Activated naive CD4-positive, alpha-beta T cell treated with anti-CD3 and anti-CD28 coated beads for 36 hours (primary cell): ENCODE data around the gene NEK7. TPM values are rescaled to one million over a fixed set of nuclear protein-coding genes. Genes with fewer than 3 reads are reported as not detected.
"Not testable (repeated sequence)": the region's sequence is repeated elsewhere in the genome, so short reads cannot be mapped to it uniquely, and the experiment has no call there.

ENCODE experiments used
- CTCF ChIA-PET: fragments of 350-600 bp; sonication (Branson Sonifier 250); formaldehyde crosslinking; loops from one replicate; lab custom pipeline; 2021; ENCODE audit warnings: antibody characterized with exemption; lab: Charles Lee
- DNase-seq: peaks from one replicate; pipeline ENCODE4 v3.0.0-alpha.2; 2020
- H3K27ac Mint-ChIP-seq: one replicate; pipeline ENCODE4 v1.8.0; 2021; ENCODE audit warnings: mild to moderate bottlenecking, mixed read lengths
- H3K27me3 Mint-ChIP-seq: one replicate; pipeline ENCODE4 v1.8.0; 2021; ENCODE audit warnings: low read depth, mixed read lengths
- H3K36me3 Mint-ChIP-seq: one replicate; pipeline ENCODE4 v1.8.0; 2021; ENCODE audit warnings: low read depth, mixed read lengths
- H3K4me1 Mint-ChIP-seq: one replicate; pipeline ENCODE4 v1.8.0; 2021; ENCODE audit warnings: low read depth, mixed read lengths
- H3K4me3 Mint-ChIP-seq: one replicate; pipeline ENCODE4 v1.8.0; 2021; ENCODE audit warnings: mild to moderate bottlenecking, moderate library complexity, mixed read lengths
- H3K9me3 Mint-ChIP-seq: one replicate; pipeline ENCODE4 v1.8.0; 2021; ENCODE audit warnings: mixed read lengths
- intact Hi-C: fragments of 100-400 bp; cut with micrococcal nuclease; formaldehyde crosslinking; loops from one replicate; pipeline ENCODE4 v1.15.1; 2023
- total RNA-seq, 2 experiments: library from RNA; stranded (reverse); gene quantifications; one replicate each; pipeline ENCODE4 v1.2.3, GENCODE V29; 2021

Gene NEK7
- total RNA-seq, 2 experiments from 2014 or later = 45.6 to 49.7 TPM

DNA sequence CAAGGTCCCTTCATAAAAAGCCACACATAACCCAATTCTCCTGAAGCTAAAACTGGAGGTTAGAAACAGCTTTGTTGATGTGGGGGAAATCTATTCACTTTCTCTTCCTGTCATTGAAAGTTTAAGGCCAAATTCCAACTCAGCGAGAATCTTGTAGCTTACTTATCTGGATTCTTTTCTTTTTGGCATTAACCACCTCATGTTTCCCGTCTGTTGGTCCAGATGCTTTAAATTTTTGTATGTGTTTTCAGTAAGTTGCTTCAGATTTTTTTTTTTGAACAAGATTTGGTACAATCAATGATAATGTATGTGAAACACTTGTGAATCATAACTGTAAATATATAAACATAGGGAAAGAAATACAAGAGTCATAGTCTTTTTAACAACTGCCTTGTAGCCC is 33.7 kb upstream of the NEK7 start:
- Mint-ChIP-seq H3K9me3 (no peaks in the 10 kb centered on the region), H3K27ac (no peak overlapping the region), H3K27me3 (no peaks in the 10 kb centered on the region), H3K36me3 (no peaks in the 10 kb centered on the region), H3K4me3 (no peak overlapping the region), H3K4me1 (peaks cover 5% of the 10 kb centered on the region)
- CTCF ChIA-PET = interaction anchor here (0.7 kb wide), 1 partner anchor 44 kb away, joined by 4 read pairs; no protein-coding TSS in a partner anchor
- intact Hi-C loops = no loop called here
- DNase-seq = no peak

DNA sequence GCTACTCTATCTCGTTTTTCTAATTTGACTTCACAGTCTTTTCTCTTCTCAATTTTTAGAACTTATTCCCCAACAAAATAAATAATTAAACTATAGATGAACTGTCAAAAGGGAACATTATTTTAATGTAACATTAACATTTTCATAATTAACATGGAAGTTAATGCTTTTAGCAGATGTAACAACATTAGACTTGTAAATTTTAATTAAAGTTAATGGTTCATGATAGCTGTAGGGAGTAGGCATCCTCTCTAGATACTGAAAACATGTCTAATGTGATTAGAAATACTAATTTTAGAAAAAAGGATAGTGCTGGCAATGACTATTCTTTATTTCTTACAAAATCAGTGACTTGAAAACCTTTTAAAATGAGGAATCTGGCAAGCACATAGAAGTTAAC is 32.1 kb upstream of the NEK7 start:
- peaks cover 10% of the 10 kb centered on the region for H3K4me1 Mint-ChIP-seq
- H3K27ac Mint-ChIP-seq = no peak overlapping the region
- H3K27me3 Mint-ChIP-seq = no peaks in the 10 kb centered on the region
- no peak overlapping the region for H3K4me3 Mint-ChIP-seq
- DNase-seq = no peak
- intact Hi-C loops = no loop called here
- H3K36me3 Mint-ChIP-seq = no peaks in the 10 kb centered on the region
- no peaks in the 10 kb centered on the region for H3K9me3 Mint-ChIP-seq
- CTCF ChIA-PET = no interaction called here

DNA sequence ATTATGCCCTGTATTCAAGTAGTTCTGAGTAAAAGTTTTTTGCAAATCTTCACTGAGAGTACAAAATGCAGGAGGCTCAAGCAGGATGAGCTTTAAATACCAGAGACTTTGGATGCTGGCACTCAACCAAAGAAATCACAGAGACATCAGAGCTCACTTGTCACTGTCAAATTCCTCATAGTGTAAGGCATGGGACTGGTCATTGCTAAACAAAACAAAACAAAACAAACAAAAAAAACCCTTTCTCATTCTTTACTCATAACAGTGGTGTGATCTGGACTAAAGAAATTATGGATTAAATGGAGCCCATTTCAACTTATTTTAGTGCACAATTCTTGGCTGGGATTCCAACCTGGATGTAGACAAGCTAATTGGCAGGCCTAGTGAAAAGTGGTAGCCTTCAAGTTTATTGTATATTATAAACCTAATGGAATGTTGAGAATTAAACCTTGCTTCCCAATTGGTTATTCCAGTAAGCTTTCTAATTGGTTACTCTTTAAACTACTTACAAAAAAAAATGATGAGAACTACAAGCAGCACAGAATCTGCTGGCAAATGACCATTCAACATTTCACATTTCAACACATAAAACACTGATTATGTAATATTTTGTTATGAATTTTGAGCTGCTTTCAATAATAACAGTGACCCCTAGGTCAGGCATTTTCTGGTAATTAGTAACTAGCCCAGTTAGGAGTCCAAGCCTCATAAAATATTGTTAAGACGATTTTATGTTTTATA is 30.6 kb upstream of the NEK7 start:
- Mint-ChIP-seq H3K9me3 (peaks cover under 1% of the 10 kb centered on the region), H3K27ac (no peak overlapping the region), H3K27me3 (no peaks in the 10 kb centered on the region), H3K4me1 (peaks cover 10% of the 10 kb centered on the region), H3K4me3 (no peak overlapping the region), H3K36me3 (no peaks in the 10 kb centered on the region)
- intact Hi-C loops = no loop called here
- CTCF ChIA-PET = interaction anchor here (0.7 to 1.0 kb wide), 2 partner anchors 232 to 1387 kb away, joined by 3 to 4 read pairs; no protein-coding TSS in a partner anchor
- DNase-seq = no peak

DNA sequence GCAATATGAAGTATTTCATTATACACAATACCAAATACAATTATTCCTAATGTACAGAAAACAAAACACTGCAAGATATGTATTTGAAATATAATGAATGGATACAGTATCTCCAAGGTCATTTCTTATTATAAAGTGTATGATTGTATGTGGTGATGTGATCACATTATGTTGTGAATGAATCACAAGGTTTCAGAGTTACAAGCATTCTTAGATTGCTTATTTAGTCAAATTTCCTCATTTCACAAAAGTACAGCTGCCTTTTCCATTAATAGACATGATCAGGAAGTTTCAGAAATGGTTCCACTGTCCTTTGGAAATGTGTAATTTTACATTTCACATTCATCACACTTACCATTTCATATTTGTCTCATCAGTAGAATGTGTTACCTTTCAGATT is 28.3 kb upstream of the NEK7 start:
- H3K36me3 Mint-ChIP-seq = no peaks in the 10 kb centered on the region
- H3K9me3 Mint-ChIP-seq = peaks cover 2% of the 10 kb centered on the region
- no peak overlapping the region for H3K27ac Mint-ChIP-seq
- H3K4me3 Mint-ChIP-seq = no peak overlapping the region
- no peak for DNase-seq
- CTCF ChIA-PET = interaction anchor here (0.6 to 1.2 kb wide), 2 partner anchors 28 to 150 kb away, joined by 3 to 6 read pairs; no protein-coding TSS in a partner anchor
- intact Hi-C loops = loop anchor here (2.0 kb wide), 1 partner anchor 16 kb away; no protein-coding TSS in a partner anchor
- no peaks in the 10 kb centered on the region for H3K27me3 Mint-ChIP-seq
- peaks cover 10% of the 10 kb centered on the region for H3K4me1 Mint-ChIP-seq

DNA sequence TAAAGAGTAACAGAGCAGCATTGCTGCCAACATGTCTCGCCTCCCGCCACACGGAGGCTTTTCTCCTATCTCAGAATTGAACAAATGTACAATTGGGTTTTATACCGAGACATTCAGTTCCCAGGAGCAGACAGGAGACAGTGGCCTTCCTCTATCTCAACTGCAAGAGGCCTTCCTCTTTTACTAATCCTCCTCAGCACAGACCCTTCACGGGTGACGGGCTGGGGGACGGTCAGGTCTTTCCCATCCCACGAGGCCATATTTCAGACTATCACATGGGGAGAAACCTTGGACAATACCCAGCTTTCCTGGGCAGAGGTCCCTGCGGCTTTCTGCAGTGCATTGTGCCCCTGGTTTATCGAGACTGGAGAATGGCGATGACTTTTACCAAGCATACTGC is 26.7 kb upstream of the NEK7 start:
- H3K4me3 Mint-ChIP-seq, DNase-seq, H3K27ac Mint-ChIP-seq, H3K9me3 Mint-ChIP-seq, H3K36me3 Mint-ChIP-seq, intact Hi-C loops, H3K27me3 Mint-ChIP-seq: not testable (repeated sequence)
- CTCF ChIA-PET = interaction anchor here (1.2 kb wide), 1 partner anchor 26 kb away, joined by 6 read pairs; no protein-coding TSS in a partner anchor
- H3K4me1 Mint-ChIP-seq = peaks cover 15% of the 10 kb centered on the region

DNA sequence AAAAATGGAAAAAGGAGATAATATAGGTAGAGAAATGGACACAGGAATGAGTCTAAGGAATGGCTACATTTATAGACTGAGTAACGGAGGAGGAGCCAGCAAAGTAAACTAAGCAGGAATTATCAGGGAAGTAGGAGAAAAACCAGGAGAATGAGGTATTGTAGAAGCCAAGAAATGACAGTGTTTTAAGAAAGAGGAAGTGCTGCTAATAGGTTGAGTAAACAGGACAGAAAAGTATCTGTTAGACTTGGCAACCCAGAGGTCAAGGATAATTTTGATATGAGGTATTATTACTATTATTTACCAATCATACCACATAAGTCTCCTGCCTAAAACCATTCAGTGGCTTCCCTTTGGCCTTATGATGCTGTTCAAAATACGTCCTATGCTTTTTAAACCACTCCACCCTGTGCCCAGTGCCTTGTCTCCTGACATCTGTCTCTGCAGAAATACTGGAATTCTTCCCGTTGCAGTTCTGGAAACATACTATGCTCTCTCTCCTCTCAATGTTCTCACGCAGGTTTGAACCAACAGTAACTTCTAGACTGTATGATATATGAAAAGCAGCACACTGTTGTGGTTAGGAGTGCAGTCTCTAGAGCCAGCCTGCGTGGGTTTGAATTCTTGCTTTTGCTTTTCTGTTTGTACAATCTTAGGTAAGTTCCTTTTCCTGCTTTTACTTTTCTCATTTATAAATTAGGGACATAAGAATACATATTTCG is 24.6 kb upstream of the NEK7 start:
- intact Hi-C loops = no loop called here
- Mint-ChIP-seq H3K36me3 (no peaks in the 10 kb centered on the region), H3K9me3 (peaks cover 5% of the 10 kb centered on the region), H3K27me3 (no peaks in the 10 kb centered on the region), H3K4me3 (no peak overlapping the region), H3K4me1 (peaks cover 15% of the 10 kb centered on the region), H3K27ac (no peak overlapping the region)
- CTCF ChIA-PET = no interaction called here
- DNase-seq = no peak

DNA sequence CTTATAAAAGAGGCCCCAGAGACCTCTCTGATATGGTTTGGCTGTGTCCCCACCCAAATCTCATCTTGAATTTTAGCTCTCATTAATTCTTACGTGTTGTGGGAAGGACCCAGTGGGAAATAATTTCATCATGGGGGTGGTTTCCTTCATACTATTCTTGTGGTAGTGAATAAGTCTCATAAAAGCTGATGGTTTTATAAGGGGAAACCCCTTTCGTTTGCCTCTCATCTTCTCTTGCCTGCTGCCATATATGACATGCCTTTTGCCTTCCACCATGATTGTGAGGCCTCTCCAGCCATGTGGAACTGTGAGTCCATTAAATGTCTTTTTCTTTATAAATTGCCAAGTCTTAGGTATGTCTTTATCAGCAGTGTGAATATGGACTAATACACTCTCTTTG is 22.5 kb upstream of the NEK7 start:
- H3K27ac Mint-ChIP-seq = no peak overlapping the region
- H3K27me3 Mint-ChIP-seq = no peaks in the 10 kb centered on the region
- no peak overlapping the region for H3K4me3 Mint-ChIP-seq
- H3K4me1 Mint-ChIP-seq = peaks cover 5% of the 10 kb centered on the region
- DNase-seq = no peak
- H3K9me3 Mint-ChIP-seq = peaks cover 5% of the 10 kb centered on the region
- no peaks in the 10 kb centered on the region for H3K36me3 Mint-ChIP-seq
- CTCF ChIA-PET = no interaction called here
- intact Hi-C loops = no loop called here

DNA sequence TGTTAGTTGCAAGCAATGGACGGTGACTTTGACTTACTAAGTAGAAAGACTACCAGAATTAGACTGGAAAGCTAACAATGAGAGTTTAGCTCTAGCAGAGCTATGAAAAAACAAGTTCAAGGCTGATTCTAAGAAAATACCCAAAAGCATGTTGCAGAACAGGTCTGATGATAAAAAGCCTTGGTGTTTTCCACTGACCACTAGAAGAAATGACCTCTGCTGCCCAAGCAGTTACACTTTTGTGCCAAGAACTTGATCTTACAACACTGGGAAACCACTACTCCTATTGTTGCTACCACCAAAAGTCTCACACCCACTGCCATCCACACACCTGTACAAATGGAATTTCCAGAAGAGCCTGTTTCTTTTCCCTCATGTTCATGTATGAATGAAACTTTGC is 21.4 kb upstream of the NEK7 start:
- intact Hi-C loops = no loop called here
- CTCF ChIA-PET = no interaction called here
- no peaks in the 10 kb centered on the region for H3K36me3 Mint-ChIP-seq

DNA sequence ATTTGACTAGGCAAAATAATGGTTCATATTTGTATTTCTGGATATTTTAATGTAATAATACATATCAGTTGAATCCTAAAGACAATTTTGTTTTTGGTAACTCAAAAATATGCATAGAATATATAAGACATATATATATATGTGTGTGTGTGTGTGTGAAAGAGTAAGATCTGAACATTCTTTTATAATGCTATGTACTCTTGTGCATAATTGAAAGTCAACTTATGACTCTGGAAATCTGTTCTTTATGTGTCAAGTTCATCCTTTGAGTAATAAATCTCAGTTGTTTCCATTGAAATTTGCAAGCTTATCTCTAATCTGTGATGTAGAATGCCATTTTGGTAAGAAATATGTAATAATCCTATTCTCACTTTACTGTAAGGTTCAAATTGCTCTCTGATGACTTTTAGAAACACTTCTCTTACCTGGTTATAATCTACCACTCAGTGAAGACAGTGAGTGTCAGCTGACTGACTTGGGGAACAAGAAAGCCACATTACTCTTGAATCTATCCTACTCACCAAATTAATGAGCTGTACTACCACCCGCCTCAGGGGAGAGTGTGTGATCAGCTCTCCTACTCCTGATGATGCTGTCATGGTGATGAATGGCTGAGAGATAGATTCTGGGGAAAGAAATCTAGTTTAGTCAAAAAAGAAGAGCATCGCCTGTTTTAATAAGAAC is 15.0 kb upstream of the NEK7 start:
- intact Hi-C loops = no loop called here
- H3K27ac Mint-ChIP-seq = no peak overlapping the region
- CTCF ChIA-PET = interaction anchor here (0.6 kb wide), 1 partner anchor 92 kb away, joined by 6 read pairs; no protein-coding TSS in a partner anchor
- no peaks in the 10 kb centered on the region for H3K27me3 Mint-ChIP-seq
- H3K4me3 Mint-ChIP-seq = no peak overlapping the region
- DNase-seq = no peak
- H3K4me1 Mint-ChIP-seq = peaks cover 4% of the 10 kb centered on the region
- no peaks in the 10 kb centered on the region for H3K9me3 Mint-ChIP-seq
- H3K36me3 Mint-ChIP-seq = no peaks in the 10 kb centered on the region

More for the DNA sequence above, 21.4 kb upstream of the NEK7 start:
- no peak overlapping the region for H3K4me3 Mint-ChIP-seq
- no peak for DNase-seq
- no peak overlapping the region for H3K27ac Mint-ChIP-seq
- H3K27me3 Mint-ChIP-seq = no peaks in the 10 kb centered on the region
- peaks cover 5% of the 10 kb centered on the region for H3K9me3 Mint-ChIP-seq
- H3K4me1 Mint-ChIP-seq = peaks cover 5% of the 10 kb centered on the region

DNA sequence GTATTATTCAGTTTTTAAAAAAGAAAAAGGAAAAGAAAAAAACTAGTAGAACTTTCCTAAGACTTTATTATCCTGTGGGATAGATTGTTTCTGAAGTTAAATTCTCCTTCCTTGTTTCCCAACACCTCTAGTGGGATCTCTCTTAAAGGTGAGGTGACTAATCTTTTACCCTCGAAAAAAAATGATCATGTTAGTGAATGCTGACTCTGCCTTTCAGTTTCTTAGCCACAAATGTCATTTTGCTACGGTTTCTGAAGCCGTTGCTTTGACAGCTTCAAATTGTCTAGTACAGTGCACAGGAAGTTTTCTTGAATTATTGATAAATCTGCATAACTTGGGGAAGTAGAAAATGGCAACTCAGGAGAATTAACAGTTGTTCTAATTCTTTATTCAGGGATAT is 13.0 kb upstream of the NEK7 start:
- Mint-ChIP-seq H3K4me1 (peaks cover 4% of the 10 kb centered on the region), H3K27ac (no peak overlapping the region), H3K9me3 (no peaks in the 10 kb centered on the region), H3K36me3 (no peaks in the 10 kb centered on the region), H3K27me3 (no peaks in the 10 kb centered on the region), H3K4me3 (no peak overlapping the region)
- intact Hi-C loops = loop anchor here (2.0 kb wide), 1 partner anchor 15 kb away; no protein-coding TSS in a partner anchor
- no peak for DNase-seq
- CTCF ChIA-PET = no interaction called here

DNA sequence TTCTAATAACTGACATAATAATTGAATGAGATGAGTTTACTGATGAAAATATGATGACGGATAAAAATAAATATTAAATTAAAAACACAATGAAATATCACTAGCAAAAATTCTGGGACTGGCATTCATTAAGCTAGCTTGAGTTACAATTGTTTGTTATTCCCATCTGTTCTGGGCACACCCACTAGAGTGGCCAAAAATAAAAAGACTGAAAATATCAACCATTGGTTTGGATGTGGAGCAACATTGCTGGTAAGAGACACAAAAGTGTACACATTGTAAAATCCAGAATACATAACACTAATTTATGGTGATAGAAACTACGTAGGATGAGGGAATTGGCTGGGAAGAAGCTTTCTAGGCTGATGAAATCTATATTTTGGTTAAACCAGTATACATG is 9.6 kb upstream of the NEK7 start:
- peaks cover 4% of the 10 kb centered on the region for H3K4me1 Mint-ChIP-seq
- CTCF ChIA-PET = interaction anchor here (0.8 kb wide), 1 partner anchor 9 kb away, joined by 4 read pairs; the partner anchor contains the start of gene NEK7
- H3K27ac Mint-ChIP-seq = no peak overlapping the region
- no peaks in the 10 kb centered on the region for H3K9me3 Mint-ChIP-seq
- intact Hi-C loops = no loop called here
- DNase-seq = no peak
- no peaks in the 10 kb centered on the region for H3K36me3 Mint-ChIP-seq
- H3K4me3 Mint-ChIP-seq = no peak overlapping the region
- H3K27me3 Mint-ChIP-seq = no peaks in the 10 kb centered on the region

DNA sequence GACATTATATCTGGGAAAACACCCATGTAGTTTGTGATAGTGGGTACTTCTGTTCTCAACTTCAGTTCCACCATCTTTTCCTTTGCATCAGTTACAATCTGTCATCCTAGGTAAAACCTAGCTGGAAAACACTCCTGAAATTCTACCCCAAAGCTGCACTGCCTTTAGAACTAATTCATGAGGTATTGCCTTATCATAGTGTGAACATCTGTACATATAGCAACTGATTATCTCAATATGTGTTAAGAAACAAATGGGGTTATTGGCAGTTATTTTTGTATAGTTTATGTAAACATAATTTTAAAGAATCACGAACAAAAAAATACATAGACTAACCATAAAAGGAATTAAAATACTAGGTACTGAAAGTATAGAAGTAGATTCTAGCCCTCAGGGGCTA is 6.4 kb upstream of the NEK7 start:
- no peaks in the 10 kb centered on the region for H3K27me3 Mint-ChIP-seq
- CTCF ChIA-PET = no interaction called here

More for the DNA sequence above, 6.4 kb upstream of the NEK7 start:
- no peak overlapping the region for H3K4me3 Mint-ChIP-seq
- no peaks in the 10 kb centered on the region for H3K4me1 Mint-ChIP-seq
- no peak overlapping the region for H3K27ac Mint-ChIP-seq
- intact Hi-C loops = no loop called here
- H3K9me3 Mint-ChIP-seq = no peaks in the 10 kb centered on the region
- no peak for DNase-seq
- no peaks in the 10 kb centered on the region for H3K36me3 Mint-ChIP-seq
